Measurements from ENCODE around the gene AWAT1. TPM values are rescaled to one million over a fixed set of nuclear protein-coding genes. Genes with fewer than 3 reads are reported as not detected.

Gene AWAT1
- not detected in 2 replicates for total RNA-seq
- polyA plus RNA-seq: not detected in 2 replicates
- not detected in 2 replicates for polyA plus RNA-seq (2011; cell fraction: cytosol; rRNA removed)
- polyA plus RNA-seq (2011; cell fraction: nucleus; rRNA removed): not detected in 2 replicates
- not detected in 2 replicates for polyA plus RNA-seq (2012)
- not detected in 2 replicates for polyA minus RNA-seq
- polyA minus RNA-seq (2011; cell fraction: cytosol; rRNA and poly(A)+ RNA removed): not detected
- polyA minus RNA-seq (2011; cell fraction: nucleus; rRNA and poly(A)+ RNA removed): not detected in 2 replicates
- not detected for Bru-seq, nascent RNA
- BruChase-seq, experiment 1, labeled RNA remaining after a 6-hour chase: not detected
- not detected for BruChase-seq, experiment 2, labeled RNA remaining after a 2-hour chase
- long read RNA-seq: 0 reads

DNA sequence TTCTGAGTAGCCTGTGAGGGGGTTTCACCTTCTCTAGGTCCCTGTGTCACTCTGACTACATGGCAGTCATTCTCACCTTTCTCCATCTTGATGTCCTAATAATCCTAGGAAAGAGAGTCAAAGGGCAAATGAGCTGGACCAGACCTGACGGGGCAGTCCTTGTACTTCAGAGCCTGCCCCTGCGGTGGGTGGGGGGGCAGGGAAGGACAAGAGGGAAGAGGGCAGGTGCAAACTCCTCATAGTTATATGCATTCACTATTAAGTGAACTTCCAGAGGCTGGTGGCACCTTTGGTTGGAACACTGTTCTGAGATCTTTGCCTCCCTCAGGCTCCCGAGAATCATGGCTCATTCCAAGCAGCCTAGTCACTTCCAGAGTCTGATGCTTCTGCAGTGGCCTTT, at the start of gene AWAT1:
TSS of gene AWAT1 (plus strand) at position 301 of the 400 bp plus-strand sequence. CDS start at position 342, 41 bp downstream.
- POLR2A ChIA-PET: no interaction called here
- no peaks in the 10 kb centered on the region for H4K20me1 ChIP-seq (replicated peaks; ENCODE audit: control insufficient read depth, extremely low read depth, insufficient read depth, low read length)
- CTCF ChIA-PET: no interaction called here
- no TSS peak for BruUV-seq (replicated peaks)
- H3K9me1 ChIP-seq (replicated peaks; ENCODE audit: control insufficient read depth, extremely low read depth, insufficient read depth, low read length): no peaks in the 10 kb centered on the region
- H3K27me3 ChIP-seq (ENCODE audit: control insufficient read depth in 2 of 2, insufficient read depth in 2 of 2, low read length in 2 of 2): no peaks in the 10 kb centered on the region
- no peak within 1 kb of the TSS for H2AFZ ChIP-seq (ENCODE audit: low read depth, low read length)
- H3K9ac ChIP-seq (replicated peaks; ENCODE audit: extremely low read depth, insufficient read depth, low read length): no peak within 1 kb of the TSS
- dilution Hi-C loops (cut with MboI; ENCODE audit: extremely low pct_ligation_motif_present, low sequenced_read_pairs): no loop called here
- H3K9me3 ChIP-seq (replicated peaks; ENCODE audit: control insufficient read depth, insufficient read depth, low read length): no peaks in the 10 kb centered on the region
- no peaks in the 10 kb centered on the region for H3K36me3 ChIP-seq (ENCODE audit: control insufficient read depth in 2 of 2, extremely low read depth in 1 of 2, insufficient read depth in 2 of 2, low read length in 2 of 2)
- no peak within 1 kb of the TSS for H3K27ac ChIP-seq (ENCODE audit: insufficient read depth, low read depth, low read length)
- no peak for FAIRE-seq
- intact Hi-C loops (cut with micrococcal nuclease): no loop called here
- no peaks in the 10 kb centered on the region for H3K79me2 ChIP-seq (ENCODE audit: control insufficient read depth, insufficient read depth, low read length)
- H3K4me1 ChIP-seq (ENCODE audit: control insufficient read depth, extremely low read depth, insufficient read depth, low read length): no peaks in the 10 kb centered on the region
- no peak within 1 kb of the TSS for H3K4me3 ChIP-seq (replicated peaks in 1 of 3; ENCODE audit: insufficient read depth in 1 of 3, low read depth in 1 of 3, low read length in 3 of 3)
- no peak within 1 kb of the TSS for H3K4me2 ChIP-seq (ENCODE audit: insufficient read depth, low read length)
- DNase-seq (ENCODE audit: low read depth, low spot score): no peak
- TF ChIP-seq MYC (IDR thresholded peaks at IDR 0.05; ENCODE audit: low read depth, low read length) (no peak), EZH2 (IDR thresholded peaks at IDR 0.05; ENCODE audit: borderline replicate concordance, low read depth, low read length, severe bottlenecking) (no peak), JUN (IDR thresholded peaks at IDR 0.05; ENCODE audit: borderline replicate concordance, insufficient read depth, insufficient read length, low read depth) (no peak), MAX (IDR thresholded peaks at IDR 0.05; ENCODE audit: insufficient read depth, insufficient read length) (no peak)

DNA sequence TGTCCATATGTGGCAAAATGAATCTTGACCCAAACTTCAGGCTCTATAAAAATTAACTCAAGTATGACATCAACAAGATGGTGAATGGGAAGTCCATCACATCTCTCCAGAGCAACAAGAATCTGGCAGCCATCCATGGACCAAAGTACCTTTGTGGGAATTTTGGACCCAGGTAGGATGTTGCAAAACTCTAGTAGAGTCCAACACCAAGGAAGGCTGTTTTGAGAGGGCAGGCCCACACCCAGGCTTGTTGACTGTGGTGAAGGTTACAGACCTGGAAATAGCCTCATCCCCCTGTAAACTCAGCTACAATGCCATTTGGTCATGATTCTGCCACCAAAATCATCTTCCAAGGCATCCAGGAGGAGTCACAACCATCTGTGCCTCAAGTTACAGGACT, 44.2 kb upstream of the AWAT1 start:
- dilution Hi-C loops (cut with MboI; ENCODE audit: extremely low pct_ligation_motif_present, low sequenced_read_pairs): no loop called here

More for the DNA sequence above, 44.2 kb upstream of the AWAT1 start:
- intact Hi-C loops (cut with micrococcal nuclease): no loop called here
- no peaks in the 10 kb centered on the region for H3K36me3 ChIP-seq (ENCODE audit: control insufficient read depth in 2 of 2, extremely low read depth in 1 of 2, insufficient read depth in 2 of 2, low read length in 2 of 2)
- FAIRE-seq (no peak), DNase-seq (ENCODE audit: low read depth, low spot score) (no peak)
- no peaks in the 10 kb centered on the region for H3K79me2 ChIP-seq (ENCODE audit: control insufficient read depth, insufficient read depth, low read length)
- no peaks in the 10 kb centered on the region for H4K20me1 ChIP-seq (replicated peaks; ENCODE audit: control insufficient read depth, extremely low read depth, insufficient read depth, low read length)
- H3K4me3 ChIP-seq (replicated peaks in 1 of 3; ENCODE audit: insufficient read depth in 1 of 3, low read depth in 1 of 3, low read length in 3 of 3): no peak overlapping the region
- ChIA-PET CTCF (no interaction called here), POLR2A (no interaction called here)
- peaks cover 0 to 2% of the 10 kb centered on the region in 2 experiments for H3K27me3 ChIP-seq (ENCODE audit: control insufficient read depth in 2 of 2, insufficient read depth in 2 of 2, low read length in 2 of 2)
- H3K27ac ChIP-seq (ENCODE audit: insufficient read depth, low read depth, low read length): no peak overlapping the region
- TF ChIP-seq GATA2 (IDR thresholded peaks at IDR 0.05; ENCODE audit: insufficient read depth, insufficient read length, low read depth, low read length) (no peak), JUN (IDR thresholded peaks at IDR 0.05; ENCODE audit: borderline replicate concordance, insufficient read depth, insufficient read length, low read depth) (no peak), POLR2A (IDR thresholded peaks at IDR 0.05; ENCODE audit: low read depth, low read length) (no peak), MAX (IDR thresholded peaks at IDR 0.05; ENCODE audit: insufficient read depth, insufficient read length) (no peak), MYC (IDR thresholded peaks at IDR 0.05; ENCODE audit: low read depth, low read length) (no peak), POLR2AphosphoS5 (IDR thresholded peaks at IDR 0.05; ENCODE audit: insufficient read depth, low read depth, low read length) (no peak), EZH2 (IDR thresholded peaks at IDR 0.05; ENCODE audit: borderline replicate concordance, low read depth, low read length, severe bottlenecking) (no peak), FOS (IDR thresholded peaks at IDR 0.05; ENCODE audit: borderline replicate concordance, insufficient read depth, low read length) (no peak)
- TF ChIP-seq, protein P1, sequence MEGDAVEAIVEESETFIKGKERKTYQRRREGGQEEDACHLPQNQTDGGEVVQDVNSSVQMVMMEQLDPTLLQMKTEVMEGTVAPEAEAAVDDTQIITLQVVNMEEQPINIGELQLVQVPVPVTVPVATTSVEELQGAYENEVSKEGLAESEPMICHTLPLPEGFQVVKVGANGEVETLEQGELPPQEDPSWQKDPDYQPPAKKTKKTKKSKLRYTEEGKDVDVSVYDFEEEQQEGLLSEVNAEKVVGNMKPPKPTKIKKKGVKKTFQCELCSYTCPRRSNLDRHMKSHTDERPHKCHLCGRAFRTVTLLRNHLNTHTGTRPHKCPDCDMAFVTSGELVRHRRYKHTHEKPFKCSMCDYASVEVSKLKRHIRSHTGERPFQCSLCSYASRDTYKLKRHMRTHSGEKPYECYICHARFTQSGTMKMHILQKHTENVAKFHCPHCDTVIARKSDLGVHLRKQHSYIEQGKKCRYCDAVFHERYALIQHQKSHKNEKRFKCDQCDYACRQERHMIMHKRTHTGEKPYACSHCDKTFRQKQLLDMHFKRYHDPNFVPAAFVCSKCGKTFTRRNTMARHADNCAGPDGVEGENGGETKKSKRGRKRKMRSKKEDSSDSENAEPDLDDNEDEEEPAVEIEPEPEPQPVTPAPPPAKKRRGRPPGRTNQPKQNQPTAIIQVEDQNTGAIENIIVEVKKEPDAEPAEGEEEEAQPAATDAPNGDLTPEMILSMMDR (IDR thresholded peaks at IDR 0.05; ENCODE audit: extremely low read depth in 1 of 2, insufficient read depth in 1 of 2, low read depth in 1 of 2, low read length in 2 of 2): no peak
- no peaks in the 10 kb centered on the region for H3K9me3 ChIP-seq (replicated peaks; ENCODE audit: control insufficient read depth, insufficient read depth, low read length)
- H3K4me1 ChIP-seq (ENCODE audit: control insufficient read depth, extremely low read depth, insufficient read depth, low read length): no peaks in the 10 kb centered on the region
- H3K9me1 ChIP-seq (replicated peaks; ENCODE audit: control insufficient read depth, extremely low read depth, insufficient read depth, low read length): no peaks in the 10 kb centered on the region
- no peak overlapping the region for H2AFZ ChIP-seq (ENCODE audit: low read depth, low read length)
- no peak overlapping the region for H3K4me2 ChIP-seq (ENCODE audit: insufficient read depth, low read length)
- BruUV-seq (replicated peaks): no TSS peak
- H3K9ac ChIP-seq (replicated peaks; ENCODE audit: extremely low read depth, insufficient read depth, low read length): no peak overlapping the region
